Testis (tissue), 3 donors: ENCODE results near the gene TWF2. TPM values are rescaled to one million over a fixed set of nuclear protein-coding genes. Genes with fewer than 3 reads are reported as not detected.

Source experiments
- DNase-seq: peaks from one replicate; pipeline ENCODE4 v3.0.0-alpha.2; 2019
- H3K27ac ChIP-seq, 2 donors: fragments of 200-600 bp; sonication (generic); one replicate each; pipeline ENCODE4 v1.5.1; 2019
- H3K27me3 ChIP-seq: fragments of 200-600 bp; sonication (generic); one replicate; pipeline ENCODE4 v1.5.1; 2019
- H3K36me3 ChIP-seq: fragments of 200-600 bp; sonication (generic); one replicate; pipeline ENCODE4 v1.5.1; 2017; ENCODE audit warnings: low read depth; ENCODE audit errors: missing control alignments
- H3K4me1 ChIP-seq: fragments of 200-600 bp; sonication (generic); one replicate; pipeline ENCODE4 v1.5.1; 2019
- H3K4me3 ChIP-seq, 2 donors: fragments of 200-600 bp; sonication (generic); one replicate each; pipeline ENCODE4 v1.5.1; 2017 to 2019
- H3K9me3 ChIP-seq: fragments of 200-600 bp; sonication (generic); one replicate; pipeline ENCODE4 v1.5.1; 2017
- CTCF ChIP-seq, 3 experiments: fragments of 450-650 bp in 2 of 3; fragments of 200-600 bp in 1 of 3; sonication (generic) in 1 of 3; IDR thresholded peaks; one replicate each; pipeline ENCODE4 v1.5.1; 2016 to 2019; ENCODE audit warnings: antibody characterized with exemption in 3 of 3, mild to moderate bottlenecking in 2 of 3, moderate library complexity in 1 of 3
- POLR2A ChIP-seq: fragments of 450-650 bp; IDR thresholded peaks from one replicate; pipeline ENCODE4 v1.6.1; 2017; ENCODE audit warnings: antibody characterized with exemption, mild to moderate bottlenecking, moderate library complexity
- WGBS, 2 donors: methylation state at CpG; one replicate each; pipeline ENCODE4 v1.1.5; 2018; 5-methylcytosine and 5-hydroxymethylcytosine counted together
- intact Hi-C: fragments of 100-400 bp; cut with DNase I; formaldehyde crosslinking; loops from one replicate; pipeline ENCODE4 v1.15.1; 2023; ENCODE audit warnings: low total_unique reads
- polyA plus RNA-seq: library from polyadenylated mRNA; stranded (reverse); fragments of 350-450 nt; fragmentation: Illumina TruSeq; extraction: RNeasy Lipid Tissue Mini Kit (QIAGEN cat#74804); gene quantifications from one replicate; pipeline ENCODE4 v1.2.3, GENCODE V29; 2014; ENCODE audit warnings: low read depth, low replicate concordance; ENCODE audit not compliant: insufficient read depth
- total RNA-seq, 2 donors: library from RNA; depleted of rRNA; stranded (reverse); fragments of >200 nt; gene quantifications; one replicate each; pipeline ENCODE4 v1.2.3, GENCODE V29; 2016

The TWF2 gene
- total and polyA plus RNA-seq, 3 donors from 2014 or later, result 30.0 to 58.1 (median 36.5) TPM

- Histone ChIP-seq H3K36me3 (no peaks in the 10 kb centered on the region), H3K9me3 (no peaks in the 10 kb centered on the region), H3K27ac (no peak within 1 kb of the TSS), H3K4me1 (peaks cover 7% of the 10 kb centered on the region), H3K4me3 (no peak within 1 kb of the TSS), H3K27me3 (no peaks in the 10 kb centered on the region)
- TF ChIP-seq CTCF (IDR thresholded peaks at IDR 0.05) (no peak), POLR2A (no peak)
- 75 to 77% methylated on average over 6 to 9 of the region's 9 CpGs for WGBS, 2 donors
- DNase-seq, result no peak
- intact Hi-C loops, result no loop called here
These were observed 13.3 kb downstream of the TWF2 start, which contains the start of gene TLR9 for GRCh38 chr3:52225452-52226228. TSS of gene TLR9 (minus strand) at chr3:52225645. CDS start at chr3:52225529, 116 bp downstream.

GRCh38 chr3:52223449-52224408 is 15.2 kb downstream of the TWF2 start:
- Histone ChIP-seq H3K9me3 (no peaks in the 10 kb centered on the region), H3K27ac (no peak overlapping the region), H3K36me3 (no peaks in the 10 kb centered on the region), H3K27me3 (no peaks in the 10 kb centered on the region), H3K4me1 (peaks cover 7% of the 10 kb centered on the region), H3K4me3 (no peak overlapping the region)
- intact Hi-C loops, result loop anchor here (5.0 kb wide), 1 partner anchor 114 kb away; no protein-coding TSS in a partner anchor
- no peak for TF ChIP-seq POLR2A
- no peak for TF ChIP-seq CTCF (IDR thresholded peaks at IDR 0.05)
- DNase-seq, result no peak
- 92% methylated on average over 30 to 32 of the region's 32 CpGs for WGBS, 2 donors

GRCh38 chr3:52222319-52223221 is 16.4 kb downstream of the TWF2 start:
- no peak overlapping the region for H3K4me3 ChIP-seq
- no peak overlapping the region for H3K27ac ChIP-seq
- no peaks in the 10 kb centered on the region for H3K9me3 ChIP-seq
- no peak for DNase-seq
- peaks cover 7% of the 10 kb centered on the region for H3K4me1 ChIP-seq
- TF ChIP-seq CTCF (IDR thresholded peaks at IDR 0.05) (no peak), POLR2A (no peak)
- no peaks in the 10 kb centered on the region for H3K36me3 ChIP-seq
- intact Hi-C loops, result loop anchor here (5.0 kb wide), 1 partner anchor 115 kb away; no protein-coding TSS in a partner anchor
- 69 to 90% methylated on average over 24 to 41 of the region's 41 CpGs for WGBS, 2 donors
- no peaks in the 10 kb centered on the region for H3K27me3 ChIP-seq

- H3K27me3 ChIP-seq, result no peaks in the 10 kb centered on the region
- peak; percentile 49 for DNase-seq
- WGBS, 2 donors, result 69 to 72% methylated on average over 13 to 34 of the region's 34 CpGs
- TF ChIP-seq POLR2A (no peak), CTCF (IDR thresholded peaks at IDR 0.05) (no peak)
- no peaks in the 10 kb centered on the region for H3K9me3 ChIP-seq
- no peaks in the 10 kb centered on the region for H3K36me3 ChIP-seq
- H3K27ac ChIP-seq, result no peak overlapping the region
- intact Hi-C loops, result loop anchor here (5.0 kb wide), 1 partner anchor 116 kb away; no protein-coding TSS in a partner anchor
- H3K4me3 ChIP-seq, result no peak overlapping the region
- peaks cover 12% of the 10 kb centered on the region for H3K4me1 ChIP-seq
These were observed 17.2 kb downstream of the TWF2 start for GRCh38 chr3:52221563-52222318.
